DMS114 treated with DMSO at 0.1 percent for 48 hours (cell line): Measurements from ENCODE around the gene TPSAB1.

Experiments used
- DNase-seq: peaks from one replicate; lab custom pipeline; 2025; ENCODE audit not compliant: unreplicated experiment; lab: John Stamatoyannopoulos, UW

Gene TPSAB1

DNA sequence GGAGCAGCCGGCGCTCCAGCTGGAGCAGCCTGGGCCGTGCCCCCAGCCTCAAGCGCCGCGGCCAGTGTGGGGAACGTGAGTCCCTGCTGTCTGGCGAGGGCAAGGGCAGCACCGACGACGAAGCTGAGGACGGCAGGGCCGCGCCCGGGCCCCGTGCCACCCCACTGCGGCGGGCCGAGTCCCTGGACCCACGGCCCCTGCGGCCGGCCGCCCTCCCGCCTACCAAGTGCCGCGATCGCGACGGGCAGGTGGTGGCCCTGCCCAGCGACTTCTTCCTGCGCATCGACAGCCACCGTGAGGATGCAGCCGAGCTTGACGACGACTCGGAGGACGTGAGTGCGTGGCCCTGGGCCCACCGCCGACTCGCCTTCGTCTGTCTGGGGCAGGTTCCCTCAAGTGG, 31.4 kb upstream of the TPSAB1 start:
- no peak for DNase-seq

DNA sequence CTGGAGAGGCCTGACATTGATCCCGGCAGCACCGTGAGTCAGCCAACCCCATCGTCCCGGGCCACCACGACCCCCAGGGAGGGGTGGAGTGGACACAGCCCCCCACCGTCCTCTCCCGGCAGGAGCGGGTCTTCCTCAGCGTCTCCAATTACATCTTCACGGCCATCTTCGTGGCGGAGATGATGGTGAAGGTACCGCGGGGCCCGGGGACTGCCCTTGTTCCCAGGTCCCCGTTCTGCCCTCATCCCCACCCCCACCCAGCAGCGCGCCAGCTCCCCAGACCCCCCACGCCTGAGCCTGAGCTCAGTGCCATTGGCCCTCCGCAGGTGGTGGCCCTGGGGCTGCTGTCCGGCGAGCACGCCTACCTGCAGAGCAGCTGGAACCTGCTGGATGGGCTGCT, 30.0 kb upstream of the TPSAB1 start:
- no peak for DNase-seq

DNA sequence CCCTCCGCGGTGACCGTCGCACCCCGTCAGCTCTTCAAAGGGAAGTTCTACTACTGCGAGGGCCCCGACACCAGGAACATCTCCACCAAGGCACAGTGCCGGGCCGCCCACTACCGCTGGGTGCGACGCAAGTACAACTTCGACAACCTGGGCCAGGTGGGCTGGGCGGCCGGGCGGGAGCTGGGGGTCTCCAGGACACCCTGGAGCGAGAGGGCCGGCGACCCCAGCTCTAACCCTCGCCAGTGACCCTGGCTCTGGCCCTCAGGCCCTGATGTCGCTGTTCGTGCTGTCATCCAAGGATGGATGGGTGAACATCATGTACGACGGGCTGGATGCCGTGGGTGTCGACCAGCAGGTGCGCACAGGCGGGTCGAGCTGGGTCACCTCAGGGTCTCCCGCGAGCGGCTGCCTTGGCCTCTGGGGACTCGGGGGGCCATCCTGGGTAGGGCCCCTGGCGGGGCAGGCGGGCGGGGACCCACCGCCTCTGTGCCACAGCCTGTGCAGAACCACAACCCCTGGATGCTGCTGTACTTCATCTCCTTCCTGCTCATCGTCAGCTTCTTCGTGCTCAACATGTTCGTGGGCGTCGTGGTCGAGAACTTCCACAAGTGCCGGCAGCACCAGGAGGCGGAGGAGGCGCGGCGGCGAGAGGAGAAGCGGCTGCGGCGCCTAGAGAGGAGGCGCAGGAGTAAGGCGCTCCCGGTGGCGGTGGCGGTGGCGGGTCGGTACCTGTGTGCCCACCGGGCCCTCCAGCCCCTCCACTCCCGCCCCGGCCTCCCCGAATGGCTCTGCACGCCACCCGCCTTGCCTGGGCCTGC, 28.8 kb upstream of the TPSAB1 start:
- no peak for DNase-seq

DNA sequence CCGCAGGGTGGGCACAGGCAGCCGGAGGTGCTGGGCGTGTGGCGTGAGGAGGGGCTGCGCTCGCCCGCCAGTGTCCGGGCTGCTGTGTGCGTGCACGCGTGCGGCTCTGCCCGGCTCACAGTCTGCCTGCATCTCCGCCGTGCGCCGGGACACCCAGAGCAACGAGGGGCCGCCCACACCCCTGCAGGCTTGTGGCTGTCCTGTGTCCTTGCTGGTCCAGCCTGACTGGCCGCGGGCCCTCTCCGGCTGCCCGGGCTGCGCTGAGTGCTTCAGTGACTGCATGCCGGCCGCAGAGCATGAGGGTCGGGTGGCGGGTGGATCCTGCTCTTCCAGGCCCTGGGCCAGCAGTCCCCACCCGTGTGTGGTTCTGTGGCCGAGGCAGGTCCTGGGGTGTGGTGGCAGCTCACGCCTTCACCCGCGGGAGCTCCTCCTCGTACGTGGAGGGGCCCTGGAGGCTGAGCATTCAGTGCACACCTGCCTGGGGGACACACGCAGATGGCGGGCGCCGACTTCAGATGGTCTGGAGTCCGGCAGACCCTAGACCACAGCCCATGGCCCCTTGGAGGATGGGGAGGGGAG, 27.8 kb upstream of the TPSAB1 start:
- no peak for DNase-seq

DNA sequence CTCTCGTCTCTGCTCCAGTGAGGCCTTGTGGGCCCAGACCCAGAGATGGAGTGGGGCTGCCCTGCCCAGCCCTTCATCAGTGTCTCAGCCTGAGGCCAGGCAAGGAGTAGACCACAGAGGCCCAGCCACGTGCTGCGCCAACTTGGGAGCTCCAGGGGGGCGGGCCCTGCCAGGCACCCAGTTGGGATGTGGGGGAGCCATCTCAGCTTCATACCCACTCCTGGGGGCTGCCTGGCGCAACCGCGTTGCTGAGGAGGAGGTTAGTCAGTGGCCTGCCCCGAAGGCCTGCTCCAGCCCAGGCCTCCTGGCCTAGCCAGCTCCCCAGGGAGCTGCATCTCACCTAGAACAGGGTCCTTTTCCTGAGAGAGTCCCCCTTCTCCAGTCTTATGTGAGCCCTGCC, 27.3 kb upstream of the TPSAB1 start:
- DNase-seq: no peak

DNA sequence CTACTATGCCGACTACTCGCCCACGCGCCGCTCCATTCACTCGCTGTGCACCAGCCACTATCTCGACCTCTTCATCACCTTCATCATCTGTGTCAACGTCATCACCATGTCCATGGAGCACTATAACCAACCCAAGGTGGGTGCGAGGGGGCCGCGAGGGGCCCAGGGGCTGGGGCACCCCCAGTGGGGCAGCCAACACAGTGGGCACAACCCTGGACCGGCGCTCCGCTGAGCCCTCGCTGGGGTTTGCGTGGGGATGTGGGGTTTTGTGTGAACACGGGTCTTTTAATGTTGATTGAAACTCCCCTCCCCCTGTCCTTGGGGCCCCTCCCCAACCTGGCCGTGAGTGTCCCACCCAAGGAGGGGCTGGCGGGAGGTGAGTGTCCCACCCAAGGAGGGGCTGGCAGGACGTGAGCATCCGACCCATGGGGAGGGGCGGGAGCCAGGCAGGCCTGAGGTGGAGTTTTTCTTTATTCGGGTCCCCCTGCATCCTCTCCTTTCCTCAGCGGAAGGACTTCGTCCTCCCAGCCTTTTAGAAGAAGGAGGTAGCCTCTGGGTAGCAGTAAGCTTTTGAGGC, 26.6 kb upstream of the TPSAB1 start:
- DNase-seq: no peak

DNA sequence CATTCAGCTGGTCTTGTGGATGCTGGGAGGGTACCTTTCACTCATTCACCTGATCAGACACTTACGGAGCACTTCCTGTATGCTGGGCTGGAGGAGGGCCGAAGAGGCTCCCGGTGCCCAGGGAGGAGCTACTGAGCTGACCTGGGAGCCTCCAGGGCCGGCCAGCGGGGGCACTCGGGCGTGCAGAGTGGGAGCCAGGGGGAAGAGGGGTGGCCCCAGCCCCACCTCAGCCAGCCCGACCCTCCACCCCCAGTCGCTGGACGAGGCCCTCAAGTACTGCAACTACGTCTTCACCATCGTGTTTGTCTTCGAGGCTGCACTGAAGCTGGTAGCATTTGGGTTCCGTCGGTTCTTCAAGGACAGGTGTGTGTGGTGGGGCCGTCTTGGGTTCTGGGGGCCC, 25.8 kb upstream of the TPSAB1 start:
- no peak for DNase-seq

DNA sequence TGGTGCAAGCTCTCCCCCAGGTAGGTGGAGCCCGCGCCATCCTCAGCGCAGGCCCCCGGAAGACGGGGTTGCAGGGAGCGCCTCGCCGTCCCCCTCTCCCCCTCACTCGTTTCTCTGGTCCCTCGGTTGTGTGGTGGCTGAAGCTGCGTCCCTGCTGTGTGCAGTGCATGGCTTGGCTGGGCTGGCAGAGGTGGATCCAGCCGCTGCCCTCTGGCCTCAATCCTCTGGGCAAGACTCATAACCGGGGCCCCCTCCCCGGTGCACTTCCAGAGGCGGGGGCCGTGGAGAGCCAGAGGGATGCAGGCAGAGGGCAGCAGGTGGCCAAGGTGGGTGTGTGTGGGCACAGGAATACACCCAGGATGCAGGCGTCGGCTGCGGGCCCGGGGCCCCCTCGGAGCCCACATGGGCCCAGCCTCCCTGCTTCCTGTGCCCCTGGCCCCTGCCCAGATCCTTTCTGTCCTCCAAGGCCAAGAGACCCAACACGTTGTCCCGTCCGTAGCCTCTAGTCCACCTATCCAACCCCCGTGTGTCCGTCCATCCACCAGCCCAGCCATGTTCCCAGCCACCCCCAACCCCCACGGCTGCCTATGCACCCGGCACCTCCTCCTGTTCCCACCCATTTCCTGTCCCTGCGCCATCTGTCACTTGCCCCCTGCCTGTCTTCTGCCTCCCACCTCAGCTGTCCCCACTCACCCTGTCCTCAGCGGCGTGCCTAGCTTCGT, 24.8 kb upstream of the TPSAB1 start:
- no peak for DNase-seq

DNA sequence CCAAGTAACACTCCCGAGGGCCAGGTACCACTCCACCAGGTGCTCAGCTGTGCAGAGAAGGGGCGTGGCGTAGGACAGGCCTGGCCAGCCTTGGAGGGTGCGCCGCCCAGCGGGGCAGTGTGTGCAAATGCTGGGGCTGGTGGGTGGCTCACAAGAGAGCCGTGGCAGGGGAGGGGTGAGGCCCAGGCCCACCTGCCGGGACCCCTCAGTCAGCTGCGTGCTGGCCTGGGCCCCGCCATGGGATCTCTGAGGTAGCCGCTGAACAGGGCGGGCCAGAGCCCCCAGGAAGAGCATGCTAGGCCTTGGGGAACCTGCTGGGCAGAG, 24.2 kb upstream of the TPSAB1 start:
- DNase-seq: no peak

DNA sequence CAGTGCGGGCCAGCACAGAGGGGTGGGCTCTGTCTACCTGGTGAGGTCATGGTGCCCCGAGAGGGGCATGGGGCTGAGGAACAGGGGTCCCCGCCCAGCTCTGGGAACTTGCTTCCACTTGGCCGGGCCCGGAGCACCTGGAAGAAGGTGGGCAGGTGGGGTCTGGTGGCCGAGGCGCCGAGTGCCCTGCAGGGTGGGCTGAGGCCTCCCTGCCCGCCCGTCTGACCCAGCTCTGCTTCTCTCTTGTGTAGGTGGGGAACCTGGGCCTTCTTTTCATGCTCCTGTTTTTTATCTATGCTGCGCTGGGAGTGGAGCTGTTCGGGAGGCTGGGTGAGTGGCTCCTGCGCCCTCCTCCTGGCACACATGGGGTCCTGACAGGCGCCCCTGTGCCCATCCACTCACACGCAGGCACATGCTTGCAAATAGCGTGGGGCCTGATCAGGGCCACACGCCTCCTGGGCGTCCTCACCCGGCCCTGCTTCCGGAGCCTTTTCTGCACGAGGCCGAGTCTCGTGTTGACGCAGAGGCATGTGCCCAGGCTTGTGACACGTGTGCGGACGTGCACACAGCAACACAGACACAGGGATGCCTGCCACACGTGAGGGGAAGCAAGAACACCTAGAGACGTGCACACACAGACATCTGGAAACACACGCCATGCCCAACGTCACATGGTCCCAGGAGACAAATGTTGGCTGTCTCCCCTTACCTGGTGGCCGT, 23.7 kb upstream of the TPSAB1 start:
- no peak for DNase-seq

DNA sequence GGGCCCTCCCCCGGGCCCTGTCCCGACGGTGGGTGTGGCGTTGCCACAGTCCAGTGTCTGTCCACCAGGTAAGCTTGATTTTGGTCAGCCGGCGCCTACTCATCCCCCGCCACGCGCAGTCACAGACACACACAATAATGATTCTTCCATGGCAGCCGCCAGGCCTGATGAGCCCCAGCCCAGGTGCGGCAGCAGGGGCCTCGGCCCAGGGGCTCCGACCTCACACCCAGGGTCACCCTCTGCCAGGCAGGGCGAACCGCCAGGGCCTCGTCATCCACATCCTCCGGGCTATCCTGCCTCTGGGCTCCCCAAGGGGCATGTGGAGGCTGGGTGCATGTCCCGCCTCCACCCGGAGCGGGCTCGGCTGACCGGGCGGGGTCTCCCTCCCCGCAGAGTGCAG, 23.0 kb upstream of the TPSAB1 start:
- DNase-seq: no peak

DNA sequence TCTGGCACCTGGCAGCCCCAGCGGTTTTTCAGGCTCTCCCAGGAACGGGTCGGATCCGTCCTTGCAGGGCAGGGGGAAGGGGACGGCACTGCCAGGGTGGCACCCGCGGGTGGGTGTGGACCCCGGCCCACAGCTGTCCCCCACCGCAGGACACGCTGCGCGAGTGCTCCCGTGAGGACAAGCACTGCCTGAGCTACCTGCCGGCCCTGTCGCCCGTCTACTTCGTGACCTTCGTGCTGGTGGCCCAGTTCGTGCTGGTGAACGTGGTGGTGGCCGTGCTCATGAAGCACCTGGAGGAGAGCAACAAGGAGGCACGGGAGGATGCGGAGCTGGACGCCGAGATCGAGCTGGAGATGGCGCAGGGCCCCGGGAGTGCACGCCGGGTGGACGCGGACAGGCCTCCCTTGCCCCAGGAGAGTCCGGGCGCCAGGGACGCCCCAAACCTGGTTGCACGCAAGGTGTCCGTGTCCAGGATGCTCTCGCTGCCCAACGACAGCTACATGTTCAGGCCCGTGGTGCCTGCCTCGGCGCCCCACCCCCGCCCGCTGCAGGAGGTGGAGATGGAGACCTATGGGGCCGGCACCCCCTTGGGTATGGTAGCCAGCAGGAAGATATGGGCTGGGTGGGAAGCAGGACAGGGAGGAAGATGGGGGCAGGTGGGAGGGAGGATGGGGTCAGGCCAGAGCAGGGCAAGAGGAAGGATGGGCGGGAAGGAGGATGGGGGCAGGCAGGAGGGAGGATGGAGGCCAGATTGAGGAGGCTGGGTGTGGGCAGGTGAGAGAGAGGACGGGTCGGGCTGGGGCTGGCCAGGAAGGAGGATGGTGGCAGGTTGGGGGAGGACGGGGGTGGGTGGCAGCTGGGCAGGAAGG, 22.2 kb upstream of the TPSAB1 start:
- DNase-seq: no peak

DNA sequence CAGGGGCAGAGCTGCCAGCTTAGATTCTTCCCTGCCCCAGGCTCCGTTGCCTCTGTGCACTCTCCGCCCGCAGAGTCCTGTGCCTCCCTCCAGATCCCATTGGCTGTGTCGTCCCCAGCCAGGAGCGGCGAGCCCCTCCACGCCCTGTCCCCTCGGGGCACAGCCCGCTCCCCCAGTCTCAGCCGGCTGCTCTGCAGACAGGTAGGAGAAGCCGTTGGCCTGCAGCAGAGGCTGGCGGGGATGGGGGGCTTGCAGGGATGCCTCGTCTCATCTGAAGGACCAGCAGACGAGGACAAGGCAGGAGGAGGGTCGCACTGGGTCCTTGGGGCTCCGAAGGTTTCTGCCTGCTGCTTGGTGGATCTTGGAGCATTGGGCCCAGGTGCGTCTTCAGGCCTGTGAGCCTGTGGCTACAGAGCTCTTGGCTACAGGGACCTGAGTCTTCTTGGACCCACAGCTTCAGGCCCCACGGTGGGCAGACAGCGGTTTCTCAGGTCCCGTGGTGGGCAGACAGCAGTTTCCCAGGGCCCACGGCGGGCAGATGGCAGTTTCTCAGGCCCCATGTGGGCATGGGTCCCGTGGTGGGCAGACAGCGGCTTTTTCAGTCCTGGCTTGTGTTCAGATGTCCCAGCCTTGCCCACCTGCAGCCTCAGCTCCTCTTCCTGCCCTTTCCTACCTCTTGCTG, 21.4 kb upstream of the TPSAB1 start:
- no peak for DNase-seq

DNA sequence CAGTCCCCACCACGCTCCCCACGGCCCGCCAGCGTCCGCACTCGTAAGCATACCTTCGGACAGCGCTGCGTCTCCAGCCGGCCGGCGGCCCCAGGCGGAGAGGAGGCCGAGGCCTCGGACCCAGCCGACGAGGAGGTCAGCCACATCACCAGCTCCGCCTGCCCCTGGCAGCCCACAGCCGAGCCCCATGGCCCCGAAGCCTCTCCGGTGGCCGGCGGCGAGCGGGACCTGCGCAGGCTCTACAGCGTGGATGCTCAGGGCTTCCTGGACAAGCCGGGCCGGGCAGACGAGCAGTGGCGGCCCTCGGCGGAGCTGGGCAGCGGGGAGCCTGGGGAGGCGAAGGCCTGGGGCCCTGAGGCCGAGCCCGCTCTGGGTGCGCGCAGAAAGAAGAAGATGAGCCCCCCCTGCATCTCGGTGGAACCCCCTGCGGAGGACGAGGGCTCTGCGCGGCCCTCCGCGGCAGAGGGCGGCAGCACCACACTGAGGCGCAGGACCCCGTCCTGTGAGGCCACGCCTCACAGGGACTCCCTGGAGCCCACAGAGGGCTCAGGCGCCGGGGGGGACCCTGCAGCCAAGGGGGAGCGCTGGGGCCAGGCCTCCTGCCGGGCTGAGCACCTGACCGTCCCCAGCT, 20.3 kb upstream of the TPSAB1 start:
- DNase-seq: no peak

DNA sequence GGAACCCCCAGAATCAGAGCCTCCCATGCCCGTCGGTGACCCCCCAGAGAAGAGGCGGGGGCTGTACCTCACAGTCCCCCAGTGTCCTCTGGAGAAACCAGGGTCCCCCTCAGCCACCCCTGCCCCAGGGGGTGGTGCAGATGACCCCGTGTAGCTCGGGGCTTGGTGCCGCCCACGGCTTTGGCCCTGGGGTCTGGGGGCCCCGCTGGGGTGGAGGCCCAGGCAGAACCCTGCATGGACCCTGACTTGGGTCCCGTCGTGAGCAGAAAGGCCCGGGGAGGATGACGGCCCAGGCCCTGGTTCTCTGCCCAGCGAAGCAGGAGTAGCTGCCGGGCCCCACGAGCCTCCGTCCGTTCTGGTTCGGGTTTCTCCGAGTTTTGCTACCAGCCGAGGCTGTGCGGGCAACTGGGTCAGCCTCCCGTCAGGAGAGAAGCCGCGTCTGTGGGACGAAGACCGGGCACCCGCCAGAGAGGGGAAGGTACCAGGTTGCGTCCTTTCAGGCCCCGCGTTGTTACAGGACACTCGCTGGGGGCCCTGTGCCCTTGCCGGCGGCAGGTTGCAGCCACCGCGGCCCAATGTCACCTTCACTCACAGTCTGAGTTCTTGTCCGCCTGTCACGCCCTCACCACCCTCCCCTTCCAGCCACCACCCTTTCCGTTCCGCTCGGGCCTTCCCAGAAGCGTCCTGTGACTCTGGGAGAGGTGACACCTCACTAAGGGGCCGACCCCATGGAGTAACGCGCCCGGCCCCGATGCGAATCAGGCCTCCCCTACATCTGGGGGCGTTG, 19.5 kb upstream of the TPSAB1 start:
- DNase-seq: no peak

DNA sequence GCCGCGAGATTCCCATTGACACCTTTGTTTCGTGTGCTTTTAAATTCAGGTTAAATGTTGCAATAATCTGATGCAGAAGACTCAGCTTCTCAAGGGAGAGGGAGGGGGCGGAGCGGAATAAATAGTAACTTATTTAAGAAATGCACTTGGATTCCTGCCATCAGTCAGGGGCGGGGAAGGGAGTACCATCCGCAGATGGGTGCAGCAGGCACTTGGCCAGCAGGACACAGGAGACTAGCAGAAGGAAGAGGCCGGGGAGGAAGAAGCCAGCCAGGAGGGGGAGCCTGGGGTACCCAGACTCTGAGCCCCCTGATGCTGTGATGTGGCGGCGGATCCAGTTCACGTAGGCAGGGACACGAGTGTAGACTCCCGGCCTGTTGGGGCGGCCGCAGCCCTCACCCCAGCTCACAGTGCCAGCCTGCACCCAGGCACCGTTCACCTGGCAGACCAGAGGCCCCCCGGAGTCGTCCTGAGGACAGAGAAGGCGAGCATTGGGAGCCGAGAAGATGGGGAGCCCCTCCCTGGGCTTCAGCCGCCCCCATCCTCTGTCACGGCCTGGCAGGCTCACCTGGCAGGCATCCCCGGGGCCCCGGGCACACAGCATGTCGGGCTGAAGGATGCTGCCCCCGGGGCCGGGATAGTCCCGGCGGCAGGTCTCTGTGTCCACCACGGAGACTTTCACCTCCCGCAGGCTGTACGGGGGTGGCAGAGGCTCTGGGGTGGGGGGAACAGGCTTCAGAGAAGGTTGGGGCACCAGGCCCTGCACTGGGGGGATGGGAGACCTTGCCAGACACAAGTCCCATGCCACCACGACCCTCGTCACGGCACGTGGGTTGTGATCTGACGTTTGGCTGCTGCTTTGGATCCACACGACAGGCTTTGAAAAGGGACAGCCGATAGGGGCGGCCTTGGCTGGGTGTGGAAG, 18.6 kb upstream of the TPSAB1 start:
- DNase-seq: no peak

DNA sequence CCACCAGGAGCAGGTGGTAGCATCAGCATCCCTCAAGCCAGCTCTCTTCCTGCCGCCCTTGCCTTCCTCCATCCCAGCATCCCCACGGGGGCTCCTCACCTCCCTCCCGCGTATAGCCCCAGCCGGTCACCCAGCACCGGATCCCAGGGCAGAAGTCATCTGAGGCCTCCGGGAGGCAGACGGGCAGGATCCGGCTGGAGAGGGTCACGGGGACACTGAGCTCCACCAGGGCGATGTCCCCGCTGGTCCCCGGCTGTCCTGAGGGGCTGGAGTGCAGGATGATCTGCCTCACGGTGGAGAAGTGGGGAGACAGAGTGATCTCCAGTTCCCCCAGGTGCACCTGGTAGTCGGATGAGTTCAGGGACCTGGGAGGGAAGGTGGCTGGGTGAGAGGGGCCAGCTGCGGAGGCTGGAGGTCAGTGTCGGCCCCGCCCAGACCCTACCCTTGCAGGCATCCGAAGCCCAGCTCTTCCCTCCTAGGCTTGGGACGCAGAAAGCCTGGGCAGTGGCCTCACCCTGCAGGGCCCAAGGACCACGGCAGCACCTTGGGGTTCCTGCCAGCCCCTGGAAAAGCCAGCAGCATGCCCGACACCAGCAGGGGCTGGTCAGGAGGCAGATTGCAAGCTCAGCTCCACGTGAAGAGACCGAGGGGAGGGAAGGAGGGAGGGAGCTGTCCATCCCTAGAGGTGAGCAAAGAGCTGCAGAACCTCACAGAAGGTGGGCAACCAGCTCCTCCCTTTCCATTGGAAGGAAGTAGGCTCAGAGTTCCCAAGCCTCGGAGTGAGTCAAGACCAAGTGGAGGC, 17.8 kb upstream of the TPSAB1 start:
- no peak for DNase-seq
